ELF-1 (cell line): Measurements from ENCODE around the gene TAF10.

Source experiments
- DNase-seq: peaks from one replicate; pipeline ENCODE4 v3.0.0-alpha.2; 2016; ENCODE audit warnings: low read depth, low spot score

The TAF10 gene

GRCh38 chr11:6625156-6625831 lies 13.3 kb upstream of the TAF10 start:
- DNase-seq = no peak

GRCh38 chr11:6623391-6624363 lies 11.7 kb upstream of the TAF10 start:
- no peak for DNase-seq

GRCh38 chr11:6622261-6623171 lies 10.5 kb upstream of the TAF10 start:
- no peak for DNase-seq

- no peak for DNase-seq
Measured at GRCh38 chr11:6621711-6622211, 9.7 kb upstream of the TAF10 start.

- no peak for DNase-seq
Measured at GRCh38 chr11:6620636-6621035, 8.6 kb upstream of the TAF10 start.

GRCh38 chr11:6619004-6619745 lies 7.2 kb upstream of the TAF10 start, which contains the start of gene TPP1:
Gene TPP1 (minus strand): TSS chr11:6619422. CDS start chr11:6619400, 22 bp downstream.
- DNase-seq = peak; percentile 94

GRCh38 chr11:6618117-6619003 lies 6.3 kb upstream of the TAF10 start:
- DNase-seq = no peak

GRCh38 chr11:6617315-6617781 lies 5.3 kb upstream of the TAF10 start:
- DNase-seq = no peak

GRCh38 chr11:6616596-6617250 lies 4.7 kb upstream of the TAF10 start:
- DNase-seq = no peak

GRCh38 chr11:6615882-6616585 lies 4.0 kb upstream of the TAF10 start:
- DNase-seq = no peak

- no peak for DNase-seq
Measured at GRCh38 chr11:6615046-6615445, 3.0 kb upstream of the TAF10 start.

- no peak for DNase-seq
Measured at GRCh38 chr11:6614446-6614845, 2.4 kb upstream of the TAF10 start.

- DNase-seq = no peak
Measured at GRCh38 chr11:6613496-6613895, 1.5 kb upstream of the TAF10 start.

- no peak for DNase-seq
Measured at GRCh38 chr11:6611963-6612212, 128 bp downstream of the TAF10 start.

GRCh38 chr11:6611092-6611962 lies 689 bp downstream of the TAF10 start:
- DNase-seq = peak; percentile 30

GRCh38 chr11:6610591-6610990 lies 1.4 kb downstream of the TAF10 start:
- no peak for DNase-seq

- no peak for DNase-seq
Measured at GRCh38 chr11:6609502-6610015, 2.5 kb downstream of the TAF10 start.
